Activated gamma-delta T cell (primary cell): ENCODE data around the gene ABCC11.

Source experiments
- DNase-seq: peaks from one replicate; lab custom pipeline; 2025; lab: John Stamatoyannopoulos, UW
- total RNA-seq, 2 donors: gene quantifications; one replicate each; lab custom pipeline; 2026; lab: John Stamatoyannopoulos, UW

The ABCC11 gene
- total RNA-seq, result 0.05 to 0.17 reads per million in 2 donors

DNA sequence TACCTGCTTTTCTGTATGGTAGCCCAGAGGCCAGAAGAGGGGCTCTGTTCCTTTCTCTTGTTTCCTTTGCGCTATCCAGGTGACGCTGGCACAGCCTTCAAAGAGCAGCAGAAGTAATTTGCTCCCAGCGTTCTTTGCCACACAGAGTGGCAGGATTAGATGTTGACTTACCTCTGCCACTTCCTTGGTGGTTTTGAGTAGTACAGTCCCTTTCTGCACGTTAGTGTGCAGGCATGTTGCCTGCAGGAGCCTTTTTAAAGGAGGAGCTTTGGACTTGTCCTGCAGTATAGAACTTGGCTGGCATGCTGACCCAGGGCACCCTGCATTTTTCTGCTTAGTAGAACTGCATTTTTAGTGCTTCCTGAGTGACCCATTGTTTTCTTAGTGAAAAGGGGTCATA lies at the start of gene ABCC11:
Gene ABCC11, minus strand, starts transcription at position 229 of the 400 bp plus-strand sequence. CDS start 15,618 bp downstream, outside the sequence.
- DNase-seq, result no peak

DNA sequence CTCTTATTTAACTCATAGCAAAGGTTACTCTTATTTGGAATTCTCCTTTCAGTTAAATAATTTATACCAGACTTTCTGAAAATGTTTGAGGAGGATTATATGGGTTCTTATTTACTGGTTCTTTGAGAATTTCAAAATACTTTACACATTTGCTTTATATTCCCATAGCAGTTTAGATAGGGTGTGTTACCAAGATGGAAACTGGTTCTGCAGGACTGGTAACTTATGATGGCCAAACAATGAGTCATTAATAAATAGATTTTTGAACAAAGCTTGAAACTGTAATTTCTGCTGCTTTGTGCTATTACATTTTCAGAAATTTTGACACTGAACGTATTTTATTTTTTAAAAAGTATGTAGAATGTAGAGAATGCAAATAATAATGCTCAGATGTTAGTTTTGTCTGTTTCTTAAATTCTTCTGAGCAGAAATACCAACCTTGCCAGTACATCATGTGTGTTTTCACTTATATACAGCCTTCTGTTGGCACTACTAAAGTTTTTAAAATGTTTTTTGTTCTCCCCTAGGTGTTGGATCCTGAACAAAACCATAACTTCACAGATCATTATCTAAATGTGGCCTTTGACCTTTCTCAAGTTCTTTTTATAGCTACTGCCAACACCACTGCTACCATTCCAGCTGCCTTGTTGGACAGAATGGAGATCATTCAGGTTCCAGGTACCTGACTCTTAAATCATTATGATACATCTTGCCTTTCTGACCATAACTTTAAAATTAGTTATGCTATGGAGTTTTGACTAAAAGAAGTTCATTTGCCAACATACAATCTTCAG lies 48.3 kb upstream of the ABCC11 start:
- DNase-seq, result no peak

GRCh38 chr16:48294724-48295123 lies 47.4 kb upstream of the ABCC11 start:
- no peak for DNase-seq

GRCh38 chr16:48292452-48292851 lies 45.1 kb upstream of the ABCC11 start:
- DNase-seq, result no peak

- no peak for DNase-seq
Measured at GRCh38 chr16:48291754-48292153, 44.4 kb upstream of the ABCC11 start.

DNA sequence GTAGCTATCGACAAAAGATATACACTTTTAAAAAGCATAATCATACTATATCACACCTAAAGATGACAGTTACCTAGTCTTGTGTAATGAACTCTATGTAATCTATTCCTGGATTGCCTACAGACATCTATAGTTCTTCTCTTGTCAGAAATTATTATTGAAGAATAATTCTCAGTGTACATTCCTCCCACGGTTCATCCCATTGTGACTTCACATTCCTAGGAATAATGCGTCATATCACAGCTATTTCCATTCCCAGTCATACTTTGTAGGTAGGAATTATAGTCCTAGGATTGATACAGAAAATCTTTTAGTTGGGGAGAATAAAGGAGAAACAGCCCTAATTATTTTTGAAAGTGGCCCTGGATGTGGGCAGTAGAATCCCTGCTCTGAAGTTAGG lies 44.0 kb upstream of the ABCC11 start:
- DNase-seq, result no peak

- DNase-seq, result no peak
Measured at GRCh38 chr16:48287239-48287638, 39.9 kb upstream of the ABCC11 start.

- DNase-seq, result no peak
Measured at GRCh38 chr16:48284772-48285409, 37.6 kb upstream of the ABCC11 start.

DNA sequence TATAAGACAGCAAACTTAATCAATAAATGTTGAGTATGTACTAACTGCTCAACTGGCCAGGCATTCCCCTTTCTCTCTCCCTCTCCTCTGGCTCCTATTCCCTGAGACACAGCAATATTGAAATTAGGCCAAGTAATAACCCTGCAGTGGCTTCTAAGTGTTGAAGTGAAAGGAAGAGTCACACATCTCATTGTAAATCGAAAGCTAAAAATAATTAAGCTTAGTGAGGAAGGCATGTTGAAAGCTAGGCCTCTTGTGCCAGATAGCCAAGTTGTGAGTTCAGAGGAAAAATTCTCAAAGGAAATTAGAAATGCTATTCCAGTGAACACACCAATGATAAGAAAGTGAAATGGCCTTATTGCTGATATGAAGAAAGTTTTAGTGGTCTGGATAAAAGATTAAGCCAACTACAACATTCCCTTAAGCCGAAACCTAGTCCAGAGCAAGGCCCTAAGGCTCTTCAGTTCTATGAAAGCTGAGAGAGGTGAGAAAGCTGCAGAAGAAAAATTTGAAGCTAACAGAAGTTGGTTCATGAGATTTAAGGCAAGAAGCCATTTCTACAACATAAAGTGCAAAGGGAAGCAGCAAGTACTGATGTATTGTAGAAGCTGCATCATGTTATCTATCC lies 35.4 kb upstream of the ABCC11 start:
- no peak for DNase-seq

GRCh38 chr16:48280546-48280945 lies 33.2 kb upstream of the ABCC11 start:
- no peak for DNase-seq

DNA sequence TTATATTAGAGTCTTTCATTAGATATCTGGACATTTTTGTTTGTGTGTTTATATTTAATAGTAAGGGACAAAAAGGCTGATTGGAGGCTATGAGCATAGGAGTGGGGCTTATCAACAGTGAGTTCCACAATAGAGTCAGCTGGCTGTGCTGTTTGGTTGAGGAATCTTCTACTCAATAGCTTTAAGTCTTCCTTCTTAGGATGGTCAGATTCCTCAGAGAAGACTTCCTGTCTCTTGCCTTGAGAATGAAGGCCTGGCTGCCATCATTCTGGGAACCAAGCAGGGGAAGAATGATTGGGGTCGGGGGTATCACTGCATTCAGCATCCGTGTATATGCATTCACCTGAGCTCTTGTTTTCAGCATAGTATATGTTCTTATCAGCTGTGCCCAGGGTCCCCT lies 31.9 kb upstream of the ABCC11 start:
- no peak for DNase-seq

GRCh38 chr16:48277158-48277557 lies 29.8 kb upstream of the ABCC11 start:
- DNase-seq, result no peak

GRCh38 chr16:48276102-48276501 lies 28.8 kb upstream of the ABCC11 start:
- DNase-seq, result no peak

DNA sequence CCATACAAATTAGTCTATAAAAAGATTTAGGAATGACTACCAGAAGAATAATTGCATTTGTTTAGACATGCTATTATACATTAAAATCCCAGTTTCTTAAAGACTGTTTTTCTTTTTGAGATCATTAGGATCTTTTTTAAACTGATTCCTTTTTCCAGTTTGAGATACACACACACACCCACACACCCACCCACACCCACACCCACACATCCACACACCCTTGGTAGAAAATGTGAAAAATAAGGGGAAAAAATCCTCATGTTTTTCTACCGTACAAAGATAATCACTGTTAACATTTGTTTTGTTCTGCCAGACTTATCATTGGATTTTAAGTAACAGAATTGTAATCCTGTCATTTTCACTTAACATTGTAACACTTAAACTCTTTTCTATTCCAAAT lies 27.1 kb upstream of the ABCC11 start:
- DNase-seq, result no peak

- no peak for DNase-seq
Measured at GRCh38 chr16:48272837-48273421, 25.6 kb upstream of the ABCC11 start.

DNA sequence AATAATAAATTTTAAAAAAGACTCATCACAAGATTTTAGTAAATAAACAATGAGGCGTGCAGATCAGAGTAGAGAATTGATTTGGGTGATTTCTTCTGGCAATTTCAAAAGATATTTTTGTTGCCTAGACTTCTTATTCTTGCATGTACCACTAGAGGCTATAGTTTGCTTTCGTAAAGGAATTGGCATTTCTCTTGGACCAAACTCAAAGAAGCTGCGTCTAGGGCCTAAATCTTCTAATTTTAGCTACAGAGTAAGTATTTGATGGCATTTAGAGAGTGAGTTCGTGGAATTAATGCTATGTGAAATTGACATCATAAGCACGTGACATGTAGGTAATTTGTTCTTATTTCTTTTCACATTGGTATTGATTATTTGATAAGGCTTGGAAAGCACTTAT lies 24.4 kb upstream of the ABCC11 start:
- DNase-seq, result no peak

DNA sequence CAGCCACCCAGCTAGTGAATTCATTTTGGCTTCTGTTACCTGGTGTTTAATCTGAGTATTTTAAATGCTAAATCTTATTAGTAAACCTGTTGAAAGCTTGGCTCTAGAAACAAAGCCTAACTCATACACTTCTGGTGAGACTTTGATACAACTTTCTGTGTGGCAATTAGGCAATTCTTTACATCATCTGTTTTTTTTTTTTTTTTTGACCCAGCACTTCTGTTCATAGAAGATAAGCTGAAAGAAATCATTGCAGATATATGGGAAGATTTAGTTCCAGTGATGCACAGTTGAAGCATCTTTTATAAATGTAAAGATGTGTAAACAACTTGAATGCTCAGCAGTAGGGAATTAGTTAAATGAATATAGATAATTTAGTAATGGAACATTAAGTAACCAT lies 21.7 kb upstream of the ABCC11 start:
- no peak for DNase-seq

DNA sequence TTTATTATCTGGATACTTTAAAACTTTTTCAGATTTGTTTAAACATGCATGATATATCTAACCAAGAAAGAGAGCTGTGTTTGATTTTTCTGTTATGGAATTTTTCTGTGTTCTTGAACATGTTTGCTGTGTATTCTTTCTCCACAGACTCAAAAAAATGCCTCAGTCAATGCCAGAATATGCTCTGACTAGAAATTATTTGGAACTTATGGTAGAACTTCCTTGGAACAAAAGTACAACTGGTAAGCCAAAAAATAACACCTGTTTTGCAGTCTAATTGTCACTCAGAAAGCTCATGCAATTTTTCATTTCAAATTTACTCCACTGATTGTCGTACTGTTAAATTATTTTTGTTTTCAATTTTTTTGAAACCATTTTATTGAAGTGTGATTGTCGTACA lies 15.3 kb upstream of the ABCC11 start:
- DNase-seq, result no peak

DNA sequence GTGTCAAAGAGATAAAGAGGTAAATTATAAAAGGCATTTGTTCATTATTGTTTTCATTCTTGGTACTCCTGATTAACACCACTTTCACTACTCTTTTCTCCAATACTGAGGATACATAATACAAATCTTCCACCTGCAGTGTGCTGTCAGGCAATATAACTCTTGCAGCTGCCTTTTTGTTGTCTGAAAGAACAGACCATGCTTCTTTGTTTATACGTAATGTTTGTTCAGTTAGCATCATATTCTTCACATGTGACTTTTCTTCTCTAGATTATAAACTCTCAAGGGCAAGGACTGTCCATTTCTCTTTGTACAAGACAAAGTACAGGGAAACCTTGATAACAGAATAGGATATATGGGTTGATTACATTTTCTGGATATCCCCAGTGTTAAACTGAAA lies 14.2 kb upstream of the ABCC11 start:
- DNase-seq, result no peak

- no peak for DNase-seq
Measured at GRCh38 chr16:48256579-48257177, 9.3 kb upstream of the ABCC11 start.

DNA sequence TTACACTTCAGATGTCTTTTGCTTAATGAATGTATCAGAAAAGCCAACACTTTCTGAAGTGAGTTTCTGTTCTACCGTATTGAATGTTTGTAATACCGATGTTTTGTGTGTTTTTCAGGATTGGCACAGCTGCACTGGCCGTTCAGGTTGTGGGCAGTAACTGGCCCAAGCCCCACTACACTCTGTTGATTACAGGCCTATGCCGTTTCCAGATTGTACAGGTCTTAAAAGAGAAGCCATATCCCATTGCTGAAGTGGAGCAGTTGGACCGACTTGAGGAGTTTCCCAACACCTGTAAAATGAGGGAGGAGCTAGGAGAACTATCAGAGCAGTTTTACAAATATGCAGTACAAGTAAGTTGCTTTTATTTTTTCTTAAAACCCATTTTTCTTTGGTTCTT lies 4.7 kb upstream of the ABCC11 start:
- no peak for DNase-seq
